ENCODE data around the gene SMIM45.
A peak's percentile ranks its signal among the peaks of the same experiment; 100 is the strongest.

The SMIM45 gene

GRCh38 chr22:41927813-41928212, 24.1 kb upstream of the SMIM45 start:
- ChIA-PET POLR2A (interaction anchor here (0.6 to 15.3 kb wide), 9 partner anchors 8 to 88 kb away, joined by 3 to 599 read pairs (median 3); partner anchors contain the start of gene CENPM), RAD21 (ENCODE audit: unreplicated experiment) (interaction anchor here (1.4 to 11.6 kb wide), 6 partner anchors 10 to 231 kb away, joined by 5 to 408 read pairs (median 32); partner anchors contain the start of genes CENPM and SMIM45), SMC1A (ENCODE audit: uncharacterized antibody, unreplicated experiment) (interaction anchor here (0.9 to 15.4 kb wide), 4 partner anchors 12 to 1001 kb away, joined by 3 to 321 read pairs (median 6); partner anchors contain the start of gene CENPM), CTCF (interaction anchor here (1.2 to 11.0 kb wide), 3 partner anchors 9 to 19 kb away, joined by 4 to 234 read pairs (median 5); partner anchors contain the start of gene CENPM)
- Histone ChIP-seq H3K27ac (ENCODE audit: control insufficient read depth, insufficient read depth) (peak overlapping the region; percentile 91), H2AFZ (ENCODE audit: control insufficient read depth, low read depth, low read length) (no peak overlapping the region), H3K27me3 (replicated peaks in 1 of 2; ENCODE audit: control insufficient read depth in 2 of 2, insufficient read depth in 2 of 2, low read length in 1 of 2) (no peaks in the 10 kb centered on the region), H3K9me3 (replicated peaks; ENCODE audit: control insufficient read depth, insufficient read depth, low read length) (no peaks in the 10 kb centered on the region), H3K4me2 (ENCODE audit: control insufficient read depth, insufficient read depth) (peak overlapping the region; percentile 7; the same call in 1 of the 2 replicates), H3K36me3 (ENCODE audit: control insufficient read depth in 2 of 2, insufficient read depth in 2 of 2, low read length in 1 of 2) (0 out of 4 replicates have a peak, but pooled peaks cover 0 to 9% of the 10 kb centered on the region in 2 experiments), H3K4me1 (ENCODE audit: control insufficient read depth, insufficient read depth, low read length) (peaks cover 56% of the 10 kb centered on the region), H4K20me1 (ENCODE audit: control insufficient read depth, insufficient read depth) (no peaks in the 10 kb centered on the region), H3K4me3 (no peak overlapping the region), H3K9ac (ENCODE audit: control insufficient read depth, insufficient read depth, low read length) (no peak overlapping the region), H3K79me2 (ENCODE audit: control insufficient read depth, insufficient read depth, low read length) (peaks cover 32% of the 10 kb centered on the region)
- in situ Hi-C loops (cut with MboI) (no loop called here), intact Hi-C loops (cut with micrococcal nuclease; ENCODE audit: unreplicated experiment) (no loop called here)
- ATAC-seq (no peak), DNase-seq (ENCODE audit: low read depth, low spot score) (no peak), FAIRE-seq (no peak)
- 59% methylated on average over 6 of the region's 6 CpGs for whole genome bisulfite sequencing (ENCODE audit: insufficient coverage, insufficient replicate concordance, low lambda C conversion rate, missing lambda C conversion rate)
- BruUV-seq (replicated peaks), result no TSS peak
- no peak for TF ChIP-seq RFX5 (IDR thresholded peaks at IDR 0.05; ENCODE audit: low read depth, low read length)
- no peak for TF ChIP-seq HCFC1 (IDR thresholded peaks at IDR 0.05; ENCODE audit: low read length)
- TF ChIP-seq, protein P1, sequence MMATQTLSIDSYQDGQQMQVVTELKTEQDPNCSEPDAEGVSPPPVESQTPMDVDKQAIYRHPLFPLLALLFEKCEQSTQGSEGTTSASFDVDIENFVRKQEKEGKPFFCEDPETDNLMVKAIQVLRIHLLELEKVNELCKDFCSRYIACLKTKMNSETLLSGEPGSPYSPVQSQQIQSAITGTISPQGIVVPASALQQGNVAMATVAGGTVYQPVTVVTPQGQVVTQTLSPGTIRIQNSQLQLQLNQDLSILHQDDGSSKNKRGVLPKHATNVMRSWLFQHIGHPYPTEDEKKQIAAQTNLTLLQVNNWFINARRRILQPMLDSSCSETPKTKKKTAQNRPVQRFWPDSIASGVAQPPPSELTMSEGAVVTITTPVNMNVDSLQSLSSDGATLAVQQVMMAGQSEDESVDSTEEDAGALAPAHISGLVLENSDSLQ (IDR thresholded peaks at IDR 0.05), result no peak
- TF ChIP-seq DPF2 (IDR thresholded peaks at IDR 0.05), result no peak
- no peak for TF ChIP-seq POLR2A (IDR thresholded peaks at IDR 0.05; ENCODE audit: low read depth, low read length)
- TF ChIP-seq JUNB (IDR thresholded peaks at IDR 0.05), result no peak
- no peak for TF ChIP-seq ZBTB33 (IDR thresholded peaks at IDR 0.05)
- TF ChIP-seq ZBTB11 (CRISPR knock-in tag; IDR thresholded peaks at IDR 0.05), result no peak
- TF ChIP-seq, protein P2, sequence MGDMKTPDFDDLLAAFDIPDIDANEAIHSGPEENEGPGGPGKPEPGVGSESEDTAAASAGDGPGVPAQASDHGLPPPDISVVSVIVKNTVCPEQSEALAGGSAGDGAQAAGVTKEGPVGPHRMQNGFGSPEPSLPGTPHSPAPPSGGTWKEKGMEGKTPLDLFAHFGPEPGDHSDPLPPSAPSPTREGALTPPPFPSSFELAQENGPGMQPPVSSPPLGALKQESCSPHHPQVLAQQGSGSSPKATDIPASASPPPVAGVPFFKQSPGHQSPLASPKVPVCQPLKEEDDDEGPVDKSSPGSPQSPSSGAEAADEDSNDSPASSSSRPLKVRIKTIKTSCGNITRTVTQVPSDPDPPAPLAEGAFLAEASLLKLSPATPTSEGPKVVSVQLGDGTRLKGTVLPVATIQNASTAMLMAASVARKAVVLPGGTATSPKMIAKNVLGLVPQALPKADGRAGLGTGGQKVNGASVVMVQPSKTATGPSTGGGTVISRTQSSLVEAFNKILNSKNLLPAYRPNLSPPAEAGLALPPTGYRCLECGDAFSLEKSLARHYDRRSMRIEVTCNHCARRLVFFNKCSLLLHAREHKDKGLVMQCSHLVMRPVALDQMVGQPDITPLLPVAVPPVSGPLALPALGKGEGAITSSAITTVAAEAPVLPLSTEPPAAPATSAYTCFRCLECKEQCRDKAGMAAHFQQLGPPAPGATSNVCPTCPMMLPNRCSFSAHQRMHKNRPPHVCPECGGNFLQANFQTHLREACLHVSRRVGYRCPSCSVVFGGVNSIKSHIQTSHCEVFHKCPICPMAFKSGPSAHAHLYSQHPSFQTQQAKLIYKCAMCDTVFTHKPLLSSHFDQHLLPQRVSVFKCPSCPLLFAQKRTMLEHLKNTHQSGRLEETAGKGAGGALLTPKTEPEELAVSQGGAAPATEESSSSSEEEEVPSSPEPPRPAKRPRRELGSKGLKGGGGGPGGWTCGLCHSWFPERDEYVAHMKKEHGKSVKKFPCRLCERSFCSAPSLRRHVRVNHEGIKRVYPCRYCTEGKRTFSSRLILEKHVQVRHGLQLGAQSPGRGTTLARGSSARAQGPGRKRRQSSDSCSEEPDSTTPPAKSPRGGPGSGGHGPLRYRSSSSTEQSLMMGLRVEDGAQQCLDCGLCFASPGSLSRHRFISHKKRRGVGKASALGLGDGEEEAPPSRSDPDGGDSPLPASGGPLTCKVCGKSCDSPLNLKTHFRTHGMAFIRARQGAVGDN (IDR thresholded peaks at IDR 0.05), result peak; percentile 69
- TF ChIP-seq SPI1 (IDR thresholded peaks at IDR 0.05; ENCODE audit: borderline replicate concordance, insufficient read depth, low read depth, low read length), result no peak; the same call in 1 of the 2 replicates
- no peak for TF ChIP-seq SP1 (IDR thresholded peaks at IDR 0.05; ENCODE audit: low read depth, low read length)
- TF ChIP-seq ETV6 (conservative IDR thresholded peaks at IDR 0.05 in 1 of 2, IDR thresholded peaks at IDR 0.05 in 1 of 2; ENCODE audit: borderline replicate concordance in 1 of 2, low read depth in 1 of 2), result no peak
- no peak for TF ChIP-seq TBL1XR1 (IDR thresholded peaks at IDR 0.05; ENCODE audit: low read depth, low read length)
- TF ChIP-seq ESRRA (IDR thresholded peaks at IDR 0.05; ENCODE audit: low read length), result no peak
